Astrocyte of the spinal cord (primary cell): ENCODE data around the gene MRPL38.

Source experiments
- DNase-seq: peaks from one replicate; pipeline ENCODE4 v3.0.0; 2011; ENCODE audit warnings: low read depth, low spot score
- H3K4me3 ChIP-seq: 2 replicates; pipeline ENCODE4 v1.5.1; 2011; ENCODE audit warnings: low read depth, mild to moderate bottlenecking, low read length, moderate library complexity
- CTCF ChIP-seq: IDR thresholded peaks from 2 replicates; pipeline ENCODE4 v1.5.1; 2012; ENCODE audit warnings: low read depth, mild to moderate bottlenecking, low read length, inconsistent platforms
- in situ Hi-C: cut with HindIII; loops from 2 replicates; pipeline ENCODE4 v1.10.0; 2017; ENCODE audit warnings: low sequenced_read_pairs

The MRPL38 gene

GRCh38 chr17:75894049-75894733, 10.5 kb downstream of the MRPL38 start:
- in situ Hi-C loops: no loop called here
- TF ChIP-seq CTCF: no peak
- no peak for DNase-seq
- H3K4me3 ChIP-seq: no peak overlapping the region

- no peak for TF ChIP-seq CTCF
- DNase-seq: no peak
- in situ Hi-C loops: no loop called here
- no peak overlapping the region for H3K4me3 ChIP-seq
Measured at GRCh38 chr17:75893305-75894048, 11.2 kb downstream of the MRPL38 start.

DNA sequence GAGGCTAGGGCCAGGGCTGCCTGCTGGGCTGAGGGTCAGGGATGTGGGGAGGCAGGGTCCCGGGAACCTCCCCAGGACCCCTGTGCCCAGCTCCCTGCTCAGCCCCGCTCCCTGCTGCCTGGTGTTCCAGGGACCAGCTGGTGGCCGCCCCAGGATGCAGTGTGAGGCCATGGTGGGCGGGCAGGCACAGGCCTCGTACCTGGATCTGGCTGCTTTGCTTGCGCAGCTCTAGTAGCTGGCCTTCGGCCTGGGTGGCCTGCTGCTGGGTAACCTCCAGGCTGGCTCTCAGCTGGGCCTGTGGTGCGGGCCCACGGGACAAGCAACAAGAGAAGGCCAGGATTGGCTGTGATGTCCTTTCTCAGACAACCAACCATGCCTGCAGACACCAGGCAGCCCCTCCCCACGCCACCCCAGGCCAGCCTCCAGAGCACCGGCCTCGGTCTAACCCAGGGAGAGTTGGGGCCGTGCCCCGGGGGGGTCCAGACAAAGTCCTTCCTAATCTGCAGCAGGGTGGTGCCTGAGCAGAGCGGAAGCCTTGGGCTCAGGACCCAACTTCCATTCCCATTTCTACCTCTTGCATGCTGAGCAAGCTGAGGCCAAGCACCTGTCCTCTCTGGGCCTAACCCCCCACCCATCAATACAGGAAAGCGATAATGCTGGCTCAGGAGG, 12.0 kb downstream of the MRPL38 start:
- no peak overlapping the region for H3K4me3 ChIP-seq
- in situ Hi-C loops: no loop called here
- no peak for TF ChIP-seq CTCF
- DNase-seq: no peak

GRCh38 chr17:75891605-75892555, 12.8 kb downstream of the MRPL38 start:
- no peak for DNase-seq
- H3K4me3 ChIP-seq: no peak overlapping the region
- in situ Hi-C loops: no loop called here
- TF ChIP-seq CTCF: no peak

GRCh38 chr17:75891022-75891604, 13.6 kb downstream of the MRPL38 start:
- no peak for TF ChIP-seq CTCF
- in situ Hi-C loops: no loop called here
- H3K4me3 ChIP-seq: no peak overlapping the region
- DNase-seq: no peak

DNA sequence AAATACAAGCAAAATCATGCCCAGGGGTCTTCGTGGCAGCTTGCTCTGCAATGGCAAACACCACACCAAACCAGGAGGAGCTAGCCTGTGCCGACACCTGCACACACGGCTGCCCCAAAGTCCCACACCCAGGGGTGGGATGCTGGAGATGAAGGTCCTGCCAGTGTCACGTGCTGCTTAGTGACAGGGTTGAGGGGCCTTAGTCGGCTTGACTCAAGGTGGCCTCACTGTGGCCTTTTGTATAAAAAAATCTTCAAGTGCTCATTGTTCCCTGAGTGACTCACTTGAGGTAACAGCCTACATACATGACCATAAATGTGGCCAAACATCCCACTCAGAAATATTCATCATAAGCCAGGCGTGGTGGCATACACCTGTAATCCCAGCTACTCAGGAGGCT, 15.2 kb downstream of the MRPL38 start:
- in situ Hi-C loops: no loop called here
- no peak overlapping the region for H3K4me3 ChIP-seq
- DNase-seq: no peak
- no peak for TF ChIP-seq CTCF
